Measurements from ENCODE around the gene KCTD16. TPM values are rescaled to one million over a fixed set of nuclear protein-coding genes. Genes with fewer than 3 reads are reported as not detected.

Gene KCTD16
- total RNA-seq, 2 donors from 2014 or later: 0.29 to 0.44 TPM

DNA sequence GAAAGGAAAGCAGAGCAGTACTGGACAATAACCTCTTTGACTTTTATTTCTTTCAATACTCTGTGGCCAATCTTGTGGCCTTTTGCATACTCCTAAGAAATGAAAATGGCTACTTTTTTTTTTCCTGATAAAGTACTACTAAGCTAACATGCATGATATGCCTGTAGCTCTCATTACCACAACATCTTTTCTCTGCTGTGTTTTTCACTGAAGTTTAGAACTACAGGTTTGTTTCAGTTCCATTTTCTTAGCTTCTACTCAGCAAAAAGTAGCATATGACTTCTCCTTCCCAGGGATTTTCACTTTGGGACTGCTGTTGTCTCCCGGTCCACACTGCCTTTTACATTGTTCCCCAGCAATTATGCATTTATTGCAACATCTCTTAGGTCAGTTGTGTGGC is 204.0 kb downstream of the KCTD16 start:
- Histone ChIP-seq H3K4me3 (ENCODE audit: low read length) (no peak overlapping the region), H3K36me3 (ENCODE audit: control insufficient read depth, insufficient read depth, low read length) (no peaks in the 10 kb centered on the region), H3K9me3 (ENCODE audit: control insufficient read depth, low read length) (no peaks in the 10 kb centered on the region), H3K27ac (ENCODE audit: low read depth, low read length) (no peak overlapping the region), H3K9ac (ENCODE audit: extremely low read depth, low read length, poor library complexity, severe bottlenecking) (no peak overlapping the region), H3K4me1 (ENCODE audit: control insufficient read depth, insufficient read depth, low read length) (no peaks in the 10 kb centered on the region), H3K27me3 (ENCODE audit: control insufficient read depth, insufficient read depth, low read length, poor library complexity, severe bottlenecking) (peaks cover 7% of the 10 kb centered on the region)
- H3K4me1 Mint-ChIP-seq: no peaks in the 10 kb centered on the region
- no peaks in the 10 kb centered on the region for H3K9me3 Mint-ChIP-seq
- WGBS, 2 experiments (ENCODE audit: insufficient coverage in 1 of 2, insufficient read length in 1 of 2): 86% methylated on average over 1 of the region's 1 CpG; no CpG with 5 or more reads in 1 of the 2 experiments
- TF ChIP-seq, protein P1, sequence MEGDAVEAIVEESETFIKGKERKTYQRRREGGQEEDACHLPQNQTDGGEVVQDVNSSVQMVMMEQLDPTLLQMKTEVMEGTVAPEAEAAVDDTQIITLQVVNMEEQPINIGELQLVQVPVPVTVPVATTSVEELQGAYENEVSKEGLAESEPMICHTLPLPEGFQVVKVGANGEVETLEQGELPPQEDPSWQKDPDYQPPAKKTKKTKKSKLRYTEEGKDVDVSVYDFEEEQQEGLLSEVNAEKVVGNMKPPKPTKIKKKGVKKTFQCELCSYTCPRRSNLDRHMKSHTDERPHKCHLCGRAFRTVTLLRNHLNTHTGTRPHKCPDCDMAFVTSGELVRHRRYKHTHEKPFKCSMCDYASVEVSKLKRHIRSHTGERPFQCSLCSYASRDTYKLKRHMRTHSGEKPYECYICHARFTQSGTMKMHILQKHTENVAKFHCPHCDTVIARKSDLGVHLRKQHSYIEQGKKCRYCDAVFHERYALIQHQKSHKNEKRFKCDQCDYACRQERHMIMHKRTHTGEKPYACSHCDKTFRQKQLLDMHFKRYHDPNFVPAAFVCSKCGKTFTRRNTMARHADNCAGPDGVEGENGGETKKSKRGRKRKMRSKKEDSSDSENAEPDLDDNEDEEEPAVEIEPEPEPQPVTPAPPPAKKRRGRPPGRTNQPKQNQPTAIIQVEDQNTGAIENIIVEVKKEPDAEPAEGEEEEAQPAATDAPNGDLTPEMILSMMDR (conservative IDR thresholded peaks at IDR 0.05): no peak
- H3K27me3 Mint-ChIP-seq (ENCODE audit: insufficient read depth): peaks cover 26% of the 10 kb centered on the region
- no peak overlapping the region for H3K4me3 Mint-ChIP-seq
- no peak overlapping the region for H3K27ac Mint-ChIP-seq
- no peak for DNase-seq
- no peaks in the 10 kb centered on the region for H3K36me3 Mint-ChIP-seq (ENCODE audit: low read depth)

DNA sequence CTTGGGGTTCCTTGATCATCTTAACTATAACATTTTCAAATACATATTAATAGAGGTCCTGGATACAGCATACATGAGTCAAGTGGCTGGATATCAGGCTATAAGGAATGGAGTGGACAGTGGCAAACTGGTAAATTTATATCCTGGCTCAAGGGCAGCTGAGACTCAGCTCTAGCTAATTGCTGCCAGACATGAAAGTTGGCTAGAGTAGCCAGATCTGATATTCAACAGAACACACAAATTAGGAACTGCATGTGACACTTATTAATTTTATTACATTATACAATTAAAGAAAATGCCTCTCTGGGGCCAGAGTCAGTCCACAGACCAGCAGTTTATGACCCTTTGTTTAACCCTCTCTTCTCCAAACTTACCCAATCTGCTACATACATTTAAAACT is 206.5 kb downstream of the KCTD16 start:
- no peak for DNase-seq
- H3K9me3 ChIP-seq (ENCODE audit: control insufficient read depth, low read length): peaks cover 4% of the 10 kb centered on the region
- Mint-ChIP-seq H3K27me3 (ENCODE audit: insufficient read depth) (peaks cover 9% of the 10 kb centered on the region), H3K4me1 (no peaks in the 10 kb centered on the region), H3K9me3 (peaks cover 8% of the 10 kb centered on the region), H3K27ac (no peak overlapping the region), H3K36me3 (ENCODE audit: low read depth) (no peaks in the 10 kb centered on the region), H3K4me3 (no peak overlapping the region)
- TF ChIP-seq, protein P1 (conservative IDR thresholded peaks at IDR 0.05): no peak
- H3K27ac ChIP-seq (ENCODE audit: low read depth, low read length): no peak overlapping the region
- H3K4me1 ChIP-seq (ENCODE audit: control insufficient read depth, insufficient read depth, low read length): no peaks in the 10 kb centered on the region
- H3K9ac ChIP-seq (ENCODE audit: extremely low read depth, low read length, poor library complexity, severe bottlenecking): no peak overlapping the region
- H3K36me3 ChIP-seq (ENCODE audit: control insufficient read depth, insufficient read depth, low read length): no peaks in the 10 kb centered on the region
- H3K27me3 ChIP-seq (ENCODE audit: control insufficient read depth, insufficient read depth, low read length, poor library complexity, severe bottlenecking): peaks cover 7% of the 10 kb centered on the region
- no peak overlapping the region for H3K4me3 ChIP-seq (ENCODE audit: low read length)

- Mint-ChIP-seq H3K4me3 (no peak overlapping the region), H3K36me3 (ENCODE audit: low read depth) (no peaks in the 10 kb centered on the region), H3K4me1 (no peaks in the 10 kb centered on the region), H3K9me3 (peaks cover 8% of the 10 kb centered on the region), H3K27ac (no peak overlapping the region), H3K27me3 (ENCODE audit: insufficient read depth) (peaks cover 3% of the 10 kb centered on the region)
- no peak overlapping the region for H3K27ac ChIP-seq (ENCODE audit: low read depth, low read length)
- TF ChIP-seq, protein P1 (conservative IDR thresholded peaks at IDR 0.05): no peak
- H3K36me3 ChIP-seq (ENCODE audit: control insufficient read depth, insufficient read depth, low read length): no peaks in the 10 kb centered on the region
- 92 to 94% methylated on average over 4 to 5 of the region's 5 CpGs for WGBS, 2 experiments (ENCODE audit: insufficient coverage in 1 of 2, insufficient read length in 1 of 2)
- H3K4me3 ChIP-seq (ENCODE audit: low read length): no peak overlapping the region
- H3K9ac ChIP-seq (ENCODE audit: extremely low read depth, low read length, poor library complexity, severe bottlenecking): no peak overlapping the region
- DNase-seq: no peak
- peaks cover 4% of the 10 kb centered on the region for H3K9me3 ChIP-seq (ENCODE audit: control insufficient read depth, low read length)
- H3K4me1 ChIP-seq (ENCODE audit: control insufficient read depth, insufficient read depth, low read length): no peaks in the 10 kb centered on the region
- peaks cover 7% of the 10 kb centered on the region for H3K27me3 ChIP-seq (ENCODE audit: control insufficient read depth, insufficient read depth, low read length, poor library complexity, severe bottlenecking)
Observed at GRCh38 chr5:144378681-144379080, 208.0 kb downstream of the KCTD16 start.

All from endodermal cell (in vitro differentiated cells).